Eye (tissue), 1 donor: ENCODE results near the gene HSD17B12.

Source experiments
- DNase-seq: peaks from one replicate; pipeline ENCODE4 v3.0.0-alpha.2; 2015

Gene HSD17B12

DNA sequence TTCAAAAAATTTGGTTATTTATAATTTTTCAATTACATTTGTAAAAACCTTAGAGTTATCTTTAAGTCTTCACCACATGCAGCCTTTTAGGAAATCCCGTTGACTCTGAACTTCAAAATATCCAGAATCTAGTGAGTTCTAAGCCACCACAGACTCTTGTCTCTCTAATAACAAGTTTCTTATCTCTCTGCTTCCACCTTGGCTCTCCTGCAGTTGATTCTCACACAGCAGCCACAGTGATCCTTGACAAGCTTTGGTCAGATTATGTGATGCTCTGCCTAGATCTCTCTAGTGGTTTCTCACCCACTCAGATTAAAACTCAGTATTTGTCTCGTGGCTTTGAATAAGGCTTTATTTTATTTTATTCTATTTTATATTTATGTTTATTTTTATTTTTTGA, 8.6 kb downstream of the HSD17B12 start:
- no peak for DNase-seq

DNA sequence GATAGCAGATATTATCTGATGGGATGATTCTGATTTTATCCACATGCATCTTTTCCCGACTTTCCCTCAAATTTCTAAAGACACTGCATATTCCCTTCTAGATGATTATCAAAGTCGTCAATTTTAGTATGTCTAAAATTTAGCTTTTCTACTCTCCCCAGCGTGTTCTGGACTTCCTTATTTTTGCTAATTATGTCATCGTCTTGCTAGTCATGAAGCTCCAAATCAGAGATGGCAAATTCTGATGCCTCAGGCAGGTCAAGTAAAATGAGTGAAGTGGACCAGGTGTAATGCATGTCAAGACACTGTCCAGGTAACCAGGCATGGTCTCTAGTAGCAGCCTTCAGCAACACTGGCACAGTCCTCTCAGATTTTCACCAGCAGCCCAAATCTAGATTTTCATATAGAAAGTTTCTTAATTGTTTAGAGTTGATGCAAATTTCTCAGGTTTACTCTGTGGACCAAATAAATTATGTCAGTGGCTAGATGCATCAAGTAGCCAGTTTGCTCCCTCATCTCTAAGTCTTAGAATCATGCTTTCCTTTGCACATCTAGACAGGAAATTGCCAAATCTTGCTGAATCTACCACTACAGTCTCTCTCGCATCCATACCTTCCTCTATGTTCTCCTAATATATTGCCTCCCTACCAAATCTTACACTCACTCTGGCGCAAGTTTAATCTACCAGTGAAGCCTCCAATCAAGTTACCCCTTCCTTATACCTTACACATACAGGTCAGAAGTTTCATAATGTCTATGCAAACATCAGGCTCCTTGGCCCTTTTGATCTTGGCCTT, 10.6 kb downstream of the HSD17B12 start:
- no peak for DNase-seq

DNA sequence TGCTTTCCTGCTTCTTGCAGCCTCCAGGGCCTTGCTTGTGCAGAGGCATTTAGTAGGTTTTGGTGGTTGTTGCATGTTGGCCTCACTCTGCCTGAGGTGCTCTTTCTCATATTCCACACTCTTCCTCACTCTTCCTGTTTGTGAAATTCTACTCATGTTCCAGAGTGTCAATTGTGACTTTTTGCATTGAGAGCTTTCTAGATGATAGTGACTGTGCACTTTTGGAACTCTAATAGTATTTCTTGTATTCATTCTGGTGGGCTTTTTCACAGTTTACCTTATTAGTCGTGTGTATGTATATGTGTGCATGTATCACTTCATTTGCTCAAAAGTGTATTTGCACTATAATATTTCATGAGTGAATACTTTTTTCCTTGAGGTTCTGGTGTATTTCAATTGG, 11.3 kb downstream of the HSD17B12 start:
- DNase-seq: no peak

DNA sequence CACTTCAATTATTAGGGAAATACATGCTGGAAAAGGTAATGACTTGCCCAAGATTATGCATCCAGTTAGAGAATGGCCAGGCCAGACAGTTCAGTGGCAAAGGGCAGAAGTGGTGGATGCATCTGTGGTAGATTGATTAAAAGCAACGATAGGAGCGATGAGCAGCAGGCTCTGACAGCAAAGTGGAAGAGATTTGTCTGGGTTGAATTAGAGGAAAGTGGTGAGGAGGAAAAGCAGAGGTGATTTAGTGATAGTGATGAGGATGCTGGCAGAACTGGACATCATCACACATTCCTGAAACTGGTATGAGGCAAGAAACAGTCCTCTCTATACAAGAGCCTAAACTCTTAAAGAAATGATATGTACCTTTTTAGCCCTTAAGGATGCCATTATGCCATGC, 12.5 kb downstream of the HSD17B12 start:
- no peak for DNase-seq

DNA sequence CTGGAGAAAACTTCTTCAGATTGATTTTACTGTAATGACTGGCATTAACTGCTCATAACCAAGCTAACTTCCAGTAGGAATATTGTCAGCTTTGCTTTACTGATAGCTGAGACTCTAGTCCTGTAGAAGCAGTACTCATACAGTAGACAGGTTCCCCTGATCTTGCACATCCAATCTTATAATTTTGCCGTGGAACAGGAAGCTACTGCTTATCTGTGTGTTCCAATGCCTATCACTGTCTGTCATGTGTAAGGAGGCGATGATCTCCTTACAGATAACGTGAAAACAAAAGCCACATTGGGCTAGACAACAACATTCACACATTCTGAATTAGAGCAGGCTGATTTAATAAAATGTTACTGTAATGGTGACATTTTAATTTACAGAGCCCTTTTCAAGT, 13.2 kb downstream of the HSD17B12 start:
- DNase-seq: no peak

DNA sequence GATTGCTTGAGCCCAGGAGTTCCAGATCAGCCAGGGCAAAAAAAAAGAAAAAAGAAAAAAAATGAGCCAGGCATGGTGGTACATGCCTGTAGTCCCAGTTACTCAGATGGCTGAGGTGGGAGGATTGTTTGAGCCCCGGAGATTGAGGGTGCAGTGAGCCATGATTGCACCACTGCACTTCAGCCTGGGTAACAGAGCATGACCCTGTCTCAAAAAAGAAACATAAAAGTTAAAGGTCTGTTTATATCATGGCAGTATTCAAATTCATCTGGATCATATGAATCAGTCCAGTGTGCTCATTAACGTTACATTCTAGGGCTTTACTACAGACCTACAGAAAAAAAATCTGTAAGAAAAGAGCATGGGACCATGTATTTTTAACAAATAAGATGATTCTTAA, 13.9 kb downstream of the HSD17B12 start:
- no peak for DNase-seq

DNA sequence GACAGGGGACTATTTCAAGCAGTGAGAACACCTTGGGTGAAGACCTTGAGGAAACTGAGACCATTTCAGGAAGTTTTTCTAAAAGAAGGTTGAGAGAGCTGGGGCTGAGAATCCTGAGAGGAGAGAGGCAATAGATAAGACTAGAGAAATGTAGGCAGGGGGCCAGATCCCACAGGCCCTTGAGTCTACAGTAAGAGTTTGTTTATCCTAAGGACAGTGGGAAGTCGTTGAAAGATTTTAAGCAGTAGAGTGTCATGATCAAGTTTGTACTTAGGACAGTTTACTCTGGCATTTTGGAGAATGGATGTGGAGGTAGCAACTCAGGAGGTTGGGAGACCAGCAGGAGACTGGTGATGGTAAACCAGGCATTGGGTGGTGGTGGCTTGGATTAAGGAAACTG, 17.1 kb downstream of the HSD17B12 start:
- DNase-seq: no peak

DNA sequence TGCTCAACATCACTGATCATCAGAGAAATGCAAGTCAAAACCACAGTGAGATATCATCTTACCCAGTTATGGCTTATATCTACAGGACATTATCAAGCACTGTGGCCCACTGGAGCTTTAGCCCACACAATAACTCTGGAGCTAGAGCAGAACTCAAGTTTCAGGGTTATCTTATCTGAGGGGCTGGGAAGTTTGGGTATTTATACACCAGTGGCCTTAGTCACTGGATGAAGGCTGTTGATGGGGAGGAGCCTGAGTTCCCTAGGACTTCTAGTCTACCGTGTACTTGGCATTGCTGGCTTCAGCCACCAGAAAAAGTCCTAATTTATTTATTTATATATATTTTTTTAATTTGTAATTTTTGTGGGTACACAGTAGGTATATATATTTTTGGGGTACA, 19.3 kb downstream of the HSD17B12 start:
- no peak for DNase-seq

DNA sequence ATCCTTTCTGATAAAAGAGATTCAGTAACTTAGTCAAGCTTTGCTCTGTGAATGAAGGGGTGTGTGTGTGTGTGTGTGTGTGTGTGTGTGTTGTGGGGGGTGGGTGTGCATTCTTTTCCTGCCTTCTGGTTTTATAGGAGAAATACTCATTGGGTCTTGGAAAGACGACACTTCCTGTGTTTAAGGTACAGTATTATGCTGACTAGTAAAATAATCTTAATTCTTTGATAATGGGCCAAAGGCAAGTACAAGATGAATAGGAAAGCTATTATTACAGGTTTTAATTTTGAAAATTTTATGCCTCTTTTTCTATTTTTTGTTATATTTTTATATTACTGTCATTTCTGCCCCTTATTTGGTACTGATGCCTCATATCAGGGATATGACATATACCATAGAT, 26.1 kb downstream of the HSD17B12 start:
- no peak for DNase-seq

DNA sequence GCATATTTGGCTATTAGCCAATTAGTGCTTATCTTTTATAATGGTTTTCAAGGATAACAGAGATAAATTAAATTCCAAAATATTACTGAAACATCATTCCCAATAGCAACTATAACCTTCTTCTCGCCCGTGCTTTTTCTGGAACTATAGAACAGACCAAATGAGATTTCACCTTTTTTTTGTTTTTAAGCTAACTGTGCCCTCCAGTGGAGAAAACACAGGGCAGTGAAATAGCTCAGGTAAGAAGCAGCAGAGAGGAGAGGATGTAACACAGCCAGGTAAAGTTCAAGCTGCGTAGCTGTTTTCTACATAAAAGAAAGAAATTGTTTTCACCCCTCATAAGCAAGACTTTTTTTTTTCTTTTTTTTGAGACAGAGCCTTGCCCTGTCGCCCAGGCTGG, 28.2 kb downstream of the HSD17B12 start:
- no peak for DNase-seq

DNA sequence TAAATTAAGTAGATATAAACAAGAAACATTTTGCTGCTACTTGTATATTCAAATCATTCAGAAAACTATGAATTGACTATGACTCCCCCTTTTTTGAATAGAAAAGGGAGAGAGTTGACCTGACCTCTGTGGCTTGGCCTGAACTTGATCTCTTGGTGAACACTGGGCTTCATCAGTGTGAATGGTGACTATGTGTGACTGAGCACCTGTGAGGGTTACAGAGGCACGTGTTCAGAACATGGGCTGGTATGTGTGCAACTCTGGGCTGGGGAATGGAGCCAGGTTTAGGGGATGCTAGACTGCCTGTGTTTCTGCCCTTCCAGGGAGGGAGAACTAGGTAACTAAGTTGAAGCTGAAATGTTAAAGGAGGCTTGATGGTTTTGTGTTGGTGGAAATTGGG, 29.2 kb downstream of the HSD17B12 start:
- DNase-seq: no peak

DNA sequence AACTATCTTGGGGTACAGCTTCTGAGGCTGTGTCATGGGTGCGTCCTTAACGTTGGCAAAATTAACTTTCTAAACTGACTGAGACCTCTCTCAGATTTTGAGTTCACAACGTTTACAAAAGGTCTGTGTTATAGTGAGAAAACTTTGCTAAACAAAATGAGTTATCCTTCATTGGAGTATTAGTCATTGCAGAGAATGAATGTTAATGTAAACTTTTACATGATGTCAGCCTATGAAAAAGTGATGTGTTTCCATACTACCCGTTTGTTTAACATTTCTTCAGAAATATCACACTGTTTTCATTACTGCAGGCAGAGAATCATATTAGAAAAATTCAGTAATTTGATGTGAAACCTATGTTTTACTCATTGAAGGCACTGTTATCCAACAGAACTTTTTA, 32.1 kb downstream of the HSD17B12 start:
- peak; percentile 9 for DNase-seq

DNA sequence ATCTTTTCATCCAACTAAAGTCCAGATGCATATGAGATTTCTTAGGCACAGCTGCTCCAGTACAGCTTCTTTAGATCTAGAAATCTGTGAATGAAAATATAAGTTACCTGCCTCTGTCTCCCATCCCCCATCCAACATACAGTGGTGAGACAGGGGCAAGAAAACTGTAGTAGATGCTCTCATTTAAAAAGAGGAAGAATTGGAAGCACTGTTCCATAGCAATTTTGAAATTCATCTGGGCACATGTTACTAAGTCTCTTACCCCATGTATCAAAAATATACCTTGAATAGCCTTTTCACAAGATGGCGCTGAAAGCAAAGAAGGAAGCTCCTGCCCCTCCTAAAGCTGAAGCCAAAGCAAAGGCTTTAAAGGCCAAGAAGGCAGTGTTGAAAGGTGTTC, 37.8 kb downstream of the HSD17B12 start:
- no peak for DNase-seq

DNA sequence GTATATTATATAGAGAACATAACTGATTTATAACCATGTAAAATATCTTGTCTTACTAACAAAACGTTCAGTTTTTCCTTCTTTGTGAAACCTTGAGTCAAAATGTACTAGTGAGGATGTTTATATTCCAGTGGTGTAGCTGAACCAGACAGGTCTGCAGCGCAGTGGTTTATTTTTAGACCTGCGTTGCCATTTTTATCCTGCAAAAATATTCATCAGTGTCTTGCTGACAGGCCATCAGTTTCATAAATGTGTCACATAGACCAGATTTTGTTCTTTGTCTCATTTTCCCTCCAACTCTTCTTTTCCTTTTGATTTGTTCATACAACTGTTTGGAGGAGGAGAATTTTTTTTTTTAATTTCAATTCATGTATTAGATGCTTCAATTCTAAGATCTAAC, 43.1 kb downstream of the HSD17B12 start:
- DNase-seq: no peak

DNA sequence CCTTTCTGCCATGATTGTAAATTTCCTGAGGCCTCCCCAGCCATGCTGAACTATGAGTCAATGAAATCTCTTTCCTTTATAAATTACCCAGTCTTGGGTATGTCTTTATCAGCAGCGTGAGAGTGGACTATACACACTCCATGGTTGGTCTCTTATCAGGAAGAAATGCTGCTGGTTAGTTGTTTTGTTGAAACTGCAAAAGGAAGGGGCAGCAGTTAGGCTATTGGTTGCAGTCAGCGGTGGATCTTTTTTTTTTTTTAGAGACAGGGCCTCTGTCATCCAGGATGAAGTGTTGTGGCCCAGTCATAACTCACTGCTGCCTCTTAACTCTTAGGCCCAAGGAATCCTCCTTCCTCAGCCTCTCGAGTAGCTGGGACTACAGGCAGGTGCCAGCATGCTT, 51.7 kb downstream of the HSD17B12 start:
- no peak for DNase-seq

DNA sequence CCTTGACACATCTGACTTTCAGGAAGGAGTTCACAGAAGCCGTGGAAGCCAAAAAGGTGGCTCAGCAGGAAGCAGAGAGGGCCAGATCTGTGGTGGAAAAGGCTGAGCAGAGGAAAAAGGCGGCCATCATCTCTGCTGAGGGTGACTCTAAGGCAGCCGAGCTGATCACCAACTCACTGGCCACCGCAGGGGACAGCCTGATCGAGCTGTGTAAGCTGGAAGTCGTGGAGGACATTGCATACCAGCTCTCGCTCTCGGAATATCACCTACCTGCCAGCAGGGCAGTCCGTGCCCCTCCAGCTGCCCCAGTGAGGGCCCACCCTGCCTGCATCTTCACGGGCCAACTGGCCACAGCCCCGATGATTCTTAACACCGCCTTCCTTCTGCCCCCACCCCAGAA, 53.7 kb downstream of the HSD17B12 start:
- DNase-seq: no peak

DNA sequence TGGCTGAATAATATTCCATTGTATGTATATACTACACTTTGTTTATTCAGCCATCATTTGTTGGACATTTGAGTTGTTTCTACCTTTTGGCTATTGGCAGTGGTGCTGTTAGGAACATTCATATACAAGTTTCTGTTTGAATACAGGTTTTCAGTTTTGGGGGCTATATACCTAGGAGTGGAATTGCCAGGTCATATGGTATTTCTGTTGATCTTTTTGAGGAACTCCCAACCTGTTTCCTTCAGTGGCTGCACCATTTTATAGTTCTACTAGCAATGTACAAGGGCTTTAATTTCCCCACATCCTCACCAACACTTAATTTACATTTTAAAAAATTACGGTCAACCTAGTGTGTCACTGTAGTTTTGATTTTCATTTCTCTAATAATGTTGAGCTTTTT, 54.6 kb downstream of the HSD17B12 start:
- DNase-seq: no peak

DNA sequence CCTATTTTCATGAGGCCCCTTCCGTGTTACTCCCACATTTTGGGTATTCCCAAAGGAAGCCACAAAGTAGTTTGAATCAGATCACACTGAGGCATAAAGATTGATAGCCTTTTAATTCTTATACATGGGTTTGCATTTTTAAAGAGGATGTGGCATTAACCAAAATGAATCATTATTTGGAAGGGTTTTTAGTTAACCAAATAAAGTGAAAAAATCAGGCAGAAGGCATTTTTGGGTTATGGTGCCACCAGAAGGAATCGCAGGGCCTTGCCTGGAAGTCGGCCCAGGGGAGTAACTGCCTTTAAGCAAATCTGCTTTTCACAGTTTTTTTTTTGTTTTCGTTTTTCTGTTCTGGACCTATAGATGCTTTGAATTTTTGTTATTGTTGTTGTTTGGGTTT, 55.4 kb downstream of the HSD17B12 start:
- DNase-seq: peak; percentile 22

DNA sequence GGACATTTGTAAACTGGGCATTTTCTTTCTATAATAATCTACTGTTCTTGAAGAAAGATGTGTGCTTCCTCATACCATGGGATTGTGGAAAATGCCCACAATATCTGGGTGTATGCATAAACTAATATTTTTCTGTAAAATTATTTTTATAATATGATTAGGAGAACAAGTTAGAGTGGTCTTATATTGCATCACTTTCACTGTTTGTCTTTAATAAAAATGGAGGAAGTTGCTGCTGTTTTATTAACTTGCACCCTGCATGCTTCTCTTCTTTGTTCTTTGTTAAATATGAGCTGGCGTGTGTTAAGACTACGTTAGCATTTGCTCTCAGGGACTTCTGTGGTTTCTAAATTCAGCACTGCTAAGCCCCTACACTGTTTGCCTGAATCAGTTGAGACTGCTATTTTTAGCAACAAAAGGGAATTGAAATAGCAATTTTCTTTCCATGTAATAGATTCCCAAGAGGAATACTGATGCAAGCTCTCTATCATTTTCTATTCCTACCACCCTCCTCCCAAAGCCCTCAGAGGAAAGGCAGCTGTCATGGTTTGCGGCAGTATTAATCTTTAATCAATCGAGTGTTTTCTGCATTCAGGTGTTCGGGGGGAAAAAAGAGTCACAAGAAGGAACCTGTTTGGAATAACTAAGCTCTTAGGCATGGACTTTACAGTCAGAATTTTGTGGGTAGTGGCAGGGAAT, 56.1 kb downstream of the HSD17B12 start:
- DNase-seq: peak; percentile 66

DNA sequence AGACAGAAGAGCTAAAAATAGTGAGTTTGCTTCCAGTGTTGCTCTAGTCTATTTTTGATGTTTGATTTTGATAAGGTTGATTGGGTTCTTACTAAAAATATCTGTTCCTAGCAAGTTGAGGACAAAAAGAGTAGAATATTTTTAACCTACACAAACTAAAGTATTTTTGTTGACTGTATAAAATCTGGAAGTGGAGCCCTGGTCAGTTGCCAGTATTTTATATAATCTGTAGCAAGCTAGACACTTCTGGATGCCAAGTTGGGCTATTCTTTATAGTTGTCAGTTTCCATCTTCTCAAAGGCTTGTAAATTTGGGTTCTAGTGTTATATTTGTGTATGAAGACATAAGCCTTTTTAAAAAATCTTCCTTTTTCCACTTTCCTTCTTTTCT, 56.7 kb downstream of the HSD17B12 start:
- peak; percentile 8 for DNase-seq

DNA sequence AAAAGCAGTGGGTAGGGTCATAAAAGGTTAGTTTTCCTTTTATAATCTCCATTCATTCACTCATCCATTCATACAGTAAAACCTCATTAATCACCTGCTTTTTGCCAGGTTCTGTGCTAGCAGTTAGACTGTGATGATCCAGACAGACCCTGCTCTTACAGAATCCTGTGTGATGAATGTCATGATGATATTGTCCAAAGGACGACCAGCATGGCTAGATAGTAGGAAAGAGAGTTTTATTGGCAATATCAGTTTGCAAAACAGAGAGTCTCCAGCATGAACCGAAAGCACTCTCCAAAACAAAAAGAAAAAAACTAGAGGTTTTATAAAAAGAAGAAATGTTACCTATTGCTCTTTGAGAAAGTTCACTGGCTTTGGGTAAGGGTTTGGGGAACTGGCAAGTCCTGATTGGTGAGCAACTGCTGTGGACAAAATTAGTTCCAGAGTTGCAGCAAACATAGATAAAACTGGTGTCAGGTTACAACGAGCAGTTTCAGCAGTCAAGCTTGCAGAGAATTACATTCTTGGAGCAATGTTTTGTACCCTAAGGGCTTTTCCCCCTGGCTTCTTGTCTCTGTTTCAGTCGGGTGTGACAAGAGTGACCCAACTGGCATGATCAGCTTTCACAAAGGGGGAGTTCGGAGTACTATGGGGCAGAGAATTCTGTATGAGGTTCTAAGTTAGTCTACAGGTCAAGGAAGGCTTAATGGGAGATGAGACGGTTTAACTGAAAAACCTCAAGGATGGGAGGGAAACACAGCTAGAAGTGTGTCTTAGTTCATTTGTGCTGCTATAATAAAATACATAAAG, 58.3 kb downstream of the HSD17B12 start:
- peak; percentile 34 for DNase-seq

DNA sequence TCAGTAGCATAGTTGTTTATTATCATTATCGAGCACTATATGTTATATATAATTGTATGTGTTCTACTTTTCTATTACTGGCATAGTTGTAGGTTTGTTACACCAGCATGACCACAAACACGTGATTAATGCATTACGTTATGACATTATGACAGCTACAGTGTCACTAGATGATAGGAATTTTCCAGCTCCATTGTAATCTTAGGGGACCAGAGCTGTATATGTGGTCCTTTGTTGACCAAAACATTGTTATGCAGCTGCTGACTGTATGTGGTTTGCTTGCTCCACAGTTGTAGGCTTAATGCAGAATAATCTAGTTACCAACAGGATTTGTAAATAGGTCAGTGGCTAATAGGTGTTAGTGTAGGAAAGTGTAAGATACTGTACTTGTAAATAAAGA, 66.1 kb downstream of the HSD17B12 start:
- no peak for DNase-seq

DNA sequence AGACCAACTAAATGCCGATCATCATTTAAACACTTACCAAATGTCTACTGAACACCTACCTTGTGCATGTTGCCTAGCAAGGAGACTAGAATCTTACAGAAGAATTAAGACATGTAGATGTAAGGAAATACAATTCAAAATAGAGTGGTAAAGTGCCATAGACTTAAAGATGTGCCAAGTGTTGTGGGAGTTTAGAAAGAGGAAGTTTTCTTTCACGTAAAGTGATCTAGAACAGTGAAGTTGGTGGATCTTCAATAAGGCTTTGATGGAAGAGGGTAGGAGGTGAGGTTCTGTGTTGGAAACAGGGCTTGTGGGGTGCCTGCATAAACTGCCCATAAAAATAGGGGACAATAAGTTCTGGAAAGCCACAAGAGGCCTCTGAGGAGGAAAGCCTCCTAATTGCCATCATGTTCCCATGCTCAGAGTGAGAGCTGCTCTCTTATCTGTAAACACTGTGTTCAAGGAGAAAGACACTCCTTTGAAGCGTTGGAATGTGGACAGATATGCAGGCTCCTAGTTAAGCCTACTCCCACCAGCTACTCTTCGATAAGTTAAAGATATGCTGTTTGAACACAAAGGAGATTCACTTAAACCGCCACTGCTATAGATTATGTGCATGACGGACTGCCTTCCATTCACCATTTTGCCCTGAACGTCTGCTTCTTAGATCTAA, 66.7 kb downstream of the HSD17B12 start:
- DNase-seq: no peak
